ENCODE results near the gene DRD4.

The DRD4 gene

DNA sequence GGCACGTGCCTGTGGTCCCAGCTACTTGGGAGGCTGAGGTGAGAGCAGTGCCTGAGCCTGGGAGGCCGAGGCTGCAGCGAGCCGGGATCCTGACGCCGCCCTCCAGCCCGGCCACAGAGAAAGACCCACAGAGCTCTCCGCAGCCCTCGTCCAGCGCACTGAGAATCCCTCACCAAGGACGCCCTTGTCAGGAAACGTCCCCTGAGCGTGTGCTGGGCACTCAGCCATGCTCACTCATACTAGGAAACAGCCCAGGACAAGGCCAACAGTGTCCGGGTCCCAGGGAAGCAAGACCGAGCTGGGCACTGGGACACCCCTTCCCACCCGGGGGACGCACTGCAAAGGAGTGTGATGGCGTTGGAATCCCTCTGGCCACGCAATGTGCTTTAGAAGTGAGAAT is 43.4 kb downstream of the DRD4 start:
- H3F3A ChIP-seq (ENCODE audit: insufficient read depth, low read length), result no peaks in the 10 kb centered on the region
- H3K79me2 ChIP-seq (ENCODE audit: low read length), result no peaks in the 10 kb centered on the region
- TF ChIP-seq EZH2 (optimal IDR thresholded peaks at IDR 0.05; ENCODE audit: low read depth, low read length), result no peak
- no peak for TF ChIP-seq CTCF (IDR thresholded peaks at IDR 0.05; ENCODE audit: low read length)
- no peak for TF ChIP-seq EZH2phosphoT487 (IDR thresholded peaks at IDR 0.05; ENCODE audit: low read length)
- H3K9me2 ChIP-seq (replicated peaks; ENCODE audit: insufficient read depth, low read length), result no peaks in the 10 kb centered on the region
- no peaks in the 10 kb centered on the region for H3K27me3 ChIP-seq (replicated peaks; ENCODE audit: insufficient read depth, low read length)
- no peak overlapping the region for H2AFZ ChIP-seq (ENCODE audit: low read length)
- H3K4me3 ChIP-seq (ENCODE audit: low read length), result no peak overlapping the region
- no peak for DNase-seq
- no peak overlapping the region for H3K27ac ChIP-seq (ENCODE audit: low read length)
- no peaks in the 10 kb centered on the region for H4K20me1 ChIP-seq (ENCODE audit: insufficient read depth, low read length)
- H3K9me3 ChIP-seq (replicated peaks; ENCODE audit: insufficient read depth, low read length), result no peaks in the 10 kb centered on the region
- H3K9ac ChIP-seq (ENCODE audit: low read length), result no peak overlapping the region
- H3K36me3 ChIP-seq (replicated peaks; ENCODE audit: insufficient read depth, low read length), result peaks cover 5% of the 10 kb centered on the region
- H3K4me1 ChIP-seq (ENCODE audit: low read length), result no peaks in the 10 kb centered on the region
- H3K4me2 ChIP-seq (ENCODE audit: low read depth, low read length), result no peak overlapping the region

- DNase-seq, result no peak
- H3K27me3 ChIP-seq (replicated peaks; ENCODE audit: insufficient read depth, low read length), result no peaks in the 10 kb centered on the region
- no peak for TF ChIP-seq EZH2phosphoT487 (IDR thresholded peaks at IDR 0.05; ENCODE audit: low read length)
- no peak for TF ChIP-seq CTCF (IDR thresholded peaks at IDR 0.05; ENCODE audit: low read length)
- no peak for TF ChIP-seq EZH2 (optimal IDR thresholded peaks at IDR 0.05; ENCODE audit: low read depth, low read length)
These were observed 43.9 kb downstream of the DRD4 start for GRCh38 chr11:680970-681369.

GRCh38 chr11:686451-687243 is 49.6 kb downstream of the DRD4 start:
- no peaks in the 10 kb centered on the region for H3F3A ChIP-seq (ENCODE audit: insufficient read depth, low read length)
- H4K20me1 ChIP-seq (ENCODE audit: insufficient read depth, low read length), result no peaks in the 10 kb centered on the region
- H2AFZ ChIP-seq (ENCODE audit: low read length), result no peak overlapping the region
- peaks cover 5% of the 10 kb centered on the region; the same call in 1 of the 2 replicates for H3K36me3 ChIP-seq (replicated peaks; ENCODE audit: insufficient read depth, low read length)
- TF ChIP-seq EZH2 (optimal IDR thresholded peaks at IDR 0.05; ENCODE audit: low read depth, low read length) (no peak), EZH2phosphoT487 (IDR thresholded peaks at IDR 0.05; ENCODE audit: low read length) (no peak), CTCF (IDR thresholded peaks at IDR 0.05; ENCODE audit: low read length) (no peak)
- no peak overlapping the region for H3K9ac ChIP-seq (ENCODE audit: low read length)
- no peaks in the 10 kb centered on the region for H3K9me3 ChIP-seq (replicated peaks; ENCODE audit: insufficient read depth, low read length)
- no peak for DNase-seq
- H3K4me3 ChIP-seq (ENCODE audit: low read length), result no peak overlapping the region
- no peaks in the 10 kb centered on the region for H3K4me1 ChIP-seq (ENCODE audit: low read length)
- H3K27me3 ChIP-seq (replicated peaks; ENCODE audit: insufficient read depth, low read length), result no peaks in the 10 kb centered on the region
- no peak overlapping the region for H3K4me2 ChIP-seq (ENCODE audit: low read depth, low read length)
- no peak overlapping the region for H3K27ac ChIP-seq (ENCODE audit: low read length)
- H3K79me2 ChIP-seq (ENCODE audit: low read length), result peaks cover 25% of the 10 kb centered on the region
- H3K9me2 ChIP-seq (replicated peaks; ENCODE audit: insufficient read depth, low read length), result no peaks in the 10 kb centered on the region

More at GRCh38 chr11:680970-681369, 43.9 kb downstream of the DRD4 start:
- Histone ChIP-seq H3K4me1 (ENCODE audit: low read length) (no peaks in the 10 kb centered on the region), H3K9ac (ENCODE audit: low read length) (no peak overlapping the region), H3K4me3 (ENCODE audit: low read length) (no peak overlapping the region), H3K79me2 (ENCODE audit: low read length) (no peaks in the 10 kb centered on the region), H3K9me2 (replicated peaks; ENCODE audit: insufficient read depth, low read length) (no peaks in the 10 kb centered on the region), H4K20me1 (ENCODE audit: insufficient read depth, low read length) (no peaks in the 10 kb centered on the region), H3K9me3 (replicated peaks; ENCODE audit: insufficient read depth, low read length) (no peaks in the 10 kb centered on the region), H3K4me2 (ENCODE audit: low read depth, low read length) (no peak overlapping the region), H3K27ac (ENCODE audit: low read length) (no peak overlapping the region), H3F3A (ENCODE audit: insufficient read depth, low read length) (no peaks in the 10 kb centered on the region), H3K36me3 (replicated peaks; ENCODE audit: insufficient read depth, low read length) (peaks cover 5% of the 10 kb centered on the region), H2AFZ (ENCODE audit: low read length) (no peak overlapping the region)

Data from MM.1S (cell line).